H9 (cell line): ENCODE measurements around the gene PRKAG2. TPM values are rescaled to one million over a fixed set of nuclear protein-coding genes. Genes with fewer than 3 reads are reported as not detected.

ENCODE experiments used
- DNase-seq: peaks from one replicate; pipeline ENCODE4 v3.0.0-alpha.2; 2017
- H2AFZ ChIP-seq: one replicate; pipeline ENCODE4 v1.6.1; 2013; ENCODE audit warnings: mild to moderate bottlenecking, low read length, control low read depth, moderate library complexity
- H2AK5ac ChIP-seq: 2 replicates; pipeline ENCODE4 v1.6.1; 2013; ENCODE audit warnings: low read length, control low read depth, mixed read lengths; ENCODE audit not compliant: insufficient read length
- H2BK120ac ChIP-seq: one replicate; pipeline ENCODE4 v1.6.1; 2013; ENCODE audit warnings: low read depth, mild to moderate bottlenecking, low read length, control low read depth, inconsistent platforms; ENCODE audit not compliant: poor library complexity, severe bottlenecking
- H2BK12ac ChIP-seq: 2 replicates; pipeline ENCODE4 v1.6.1; 2013; ENCODE audit warnings: low read length, control low read depth, mixed read lengths, low read depth; ENCODE audit not compliant: insufficient read length
- H2BK15ac ChIP-seq: 2 replicates; pipeline ENCODE4 v1.6.1; 2013; ENCODE audit warnings: low read depth, low read length, control low read depth
- H2BK20ac ChIP-seq: one replicate; pipeline ENCODE4 v1.6.1; 2013; ENCODE audit warnings: low read depth, mild to moderate bottlenecking, low read length, control low read depth, inconsistent platforms; ENCODE audit not compliant: poor library complexity, severe bottlenecking
- H2BK5ac ChIP-seq: 2 replicates; pipeline ENCODE4 v1.6.1; 2013; ENCODE audit warnings: low read length, control low read depth, mixed read lengths; ENCODE audit not compliant: insufficient read length
- H3K14ac ChIP-seq: 2 replicates; pipeline ENCODE4 v1.6.1; 2013; ENCODE audit warnings: low read length, control low read depth; ENCODE audit not compliant: insufficient read depth
- H3K18ac ChIP-seq: 2 replicates; pipeline ENCODE4 v1.6.1; 2013; ENCODE audit warnings: low read depth, mild to moderate bottlenecking, mixed read lengths, low read length, control low read depth; ENCODE audit not compliant: insufficient read length
- H3K23ac ChIP-seq: 2 replicates; pipeline ENCODE4 v1.6.1; 2013; ENCODE audit warnings: low read length, control low read depth, mixed read lengths, low read depth; ENCODE audit not compliant: insufficient read length
- H3K23me2 ChIP-seq: 2 replicates; pipeline ENCODE4 v1.6.1; 2013; ENCODE audit warnings: low read depth, mild to moderate bottlenecking, mixed read lengths, low read length, control low read depth; ENCODE audit not compliant: insufficient read length, poor library complexity, severe bottlenecking
- H3K27ac ChIP-seq: 2 replicates; pipeline ENCODE4 v1.5.1; 2013; ENCODE audit warnings: low read length, control low read depth, mixed read lengths, low read depth; ENCODE audit not compliant: insufficient read length
- H3K27me3 ChIP-seq: 2 replicates; pipeline ENCODE4 v1.6.1; 2013; ENCODE audit warnings: low read length, control low read depth, inconsistent platforms; ENCODE audit not compliant: insufficient read depth
- H3K4ac ChIP-seq: 2 replicates; pipeline ENCODE4 v1.6.1; 2013; ENCODE audit warnings: low read depth, mild to moderate bottlenecking, control low read depth, inconsistent platforms, low read length, moderate library complexity
- H3K4me1 ChIP-seq: 2 replicates; pipeline ENCODE4 v1.6.1; 2013; ENCODE audit warnings: low read length, control low read depth, inconsistent platforms; ENCODE audit not compliant: insufficient read depth
- H3K4me2 ChIP-seq: 2 replicates; pipeline ENCODE4 v1.6.1; 2013; ENCODE audit warnings: low read length, control low read depth, mixed read lengths; ENCODE audit not compliant: insufficient read length, insufficient read depth
- H3K56ac ChIP-seq: 2 replicates; pipeline ENCODE4 v1.6.1; 2013; ENCODE audit warnings: low read depth, mild to moderate bottlenecking, mixed read lengths, low read length, control low read depth; ENCODE audit not compliant: insufficient read length
- H3K79me1 ChIP-seq: 2 replicates; pipeline ENCODE4 v1.6.1; 2013; ENCODE audit warnings: low read depth, mild to moderate bottlenecking, moderate library complexity, low read length, control low read depth, inconsistent platforms; ENCODE audit not compliant: insufficient read depth, poor library complexity, severe bottlenecking
- H3K79me2 ChIP-seq: 2 replicates; pipeline ENCODE4 v1.6.1; 2013; ENCODE audit warnings: low read length, control low read depth, inconsistent platforms; ENCODE audit not compliant: insufficient read depth
- H3K9ac ChIP-seq: 2 replicates; pipeline ENCODE4 v1.6.1; 2013; ENCODE audit warnings: low read length, control low read depth, mixed read lengths; ENCODE audit not compliant: insufficient read length; ENCODE audit errors: extremely low read depth
- H3K9me3 ChIP-seq: one replicate; pipeline ENCODE4 v1.6.1; 2013; ENCODE audit warnings: low read depth, low read length, inconsistent platforms; ENCODE audit not compliant: control insufficient read depth
- H3T11ph ChIP-seq: one replicate; pipeline ENCODE4 v1.6.1; 2013; ENCODE audit warnings: mild to moderate bottlenecking, low read length, control low read depth, inconsistent platforms
- H4K20me1 ChIP-seq: one replicate; pipeline ENCODE4 v1.6.1; 2013; ENCODE audit not compliant: control insufficient read depth, insufficient read length, insufficient read depth
- H4K5ac ChIP-seq: 2 replicates; pipeline ENCODE4 v1.6.1; 2013; ENCODE audit warnings: low read depth, mild to moderate bottlenecking, mixed read lengths, low read length, control low read depth; ENCODE audit not compliant: insufficient read length
- H4K8ac ChIP-seq: replicated peaks from 2 replicates; pipeline ENCODE4 v1.6.1; 2013; ENCODE audit warnings: low read length, control low read depth, mixed read lengths, low read depth; ENCODE audit not compliant: insufficient read length
- H4K91ac ChIP-seq: 2 replicates; pipeline ENCODE4 v1.6.1; 2013; ENCODE audit warnings: low read depth, mild to moderate bottlenecking, moderate library complexity, mixed read lengths, low read length, control low read depth; ENCODE audit not compliant: insufficient read length
- H3K27ac Mint-ChIP-seq, 3 experiments: 2 replicates in 2 of 3; 3 replicates in 1 of 3; pipeline ENCODE4 v1.8.0; 2020 to 2021; ENCODE audit warnings: mixed read lengths in 3 of 3, mild to moderate bottlenecking in 1 of 3, moderate library complexity in 1 of 3
- H3K27me3 Mint-ChIP-seq: 2 replicates; pipeline ENCODE4 v1.8.0; 2021; ENCODE audit warnings: low read depth, mild to moderate bottlenecking, moderate library complexity, mixed read lengths
- H3K36me3 Mint-ChIP-seq, 3 experiments: 2 replicates in 2 of 3; 3 replicates in 1 of 3; pipeline ENCODE4 v1.8.0; 2020 to 2021; ENCODE audit warnings: low read depth in 3 of 3, mixed read lengths in 3 of 3; ENCODE audit not compliant: insufficient read depth in 1 of 3
- H3K4me1 Mint-ChIP-seq, 2 experiments: 2 replicates each; pipeline ENCODE4 v1.8.0; 2020; ENCODE audit warnings: mixed read lengths in 2 of 2
- H3K4me3 Mint-ChIP-seq, 2 experiments: 2 replicates in 1 of 2; 3 replicates in 1 of 2; pipeline ENCODE4 v1.8.0; 2020 to 2021; ENCODE audit warnings: mild to moderate bottlenecking in 2 of 2, mixed read lengths in 2 of 2, moderate library complexity in 1 of 2
- H3K9me3 Mint-ChIP-seq, 2 experiments: 2 replicates in 1 of 2; 3 replicates in 1 of 2; pipeline ENCODE4 v1.8.0; 2020; ENCODE audit warnings: mild to moderate bottlenecking in 2 of 2, mixed read lengths in 2 of 2, moderate library complexity in 1 of 2
- CTCF ChIP-seq: fragments of 200-600 bp; sonication (generic); conservative IDR thresholded peaks from 3 replicates; pipeline ENCODE4 v1.8.0; 2021; ENCODE audit warnings: antibody characterized with exemption, mild to moderate bottlenecking
- WGBS: extraction: QIAGEN DNeasy Blood & Tissue Kit; methylation state at CpG from one replicate; pipeline ENCODE4 v1.1.7; 2013; ENCODE audit warnings: missing lambda C conversion rate, low lambda C conversion rate, mixed read lengths; ENCODE audit not compliant: insufficient read length; ENCODE audit errors: extremely low coverage; 5-methylcytosine and 5-hydroxymethylcytosine counted together
- total RNA-seq: library from RNA; stranded (reverse); gene quantifications from 2 replicates; pipeline ENCODE4 v1.2.1, GENCODE V29; 2021

Gene PRKAG2
- total RNA-seq, 1 experiment from 2014 or later: 11.8 TPM

- peaks cover 0 to 2% of the 10 kb centered on the region in 2 experiments; a peak in 1 of 4 replicates for H3K4me1 Mint-ChIP-seq
- H3K36me3 Mint-ChIP-seq: no peaks in the 10 kb centered on the region
- H3K27me3 Mint-ChIP-seq: peaks cover 7% of the 10 kb centered on the region
- H3K4me2 ChIP-seq: no peak overlapping the region
- no peak for TF ChIP-seq CTCF
- no peak overlapping the region for H3K9ac ChIP-seq
- H3K27me3 ChIP-seq: no peaks in the 10 kb centered on the region
- H2BK120ac ChIP-seq: no peak overlapping the region
- no peaks in the 10 kb centered on the region for H4K20me1 ChIP-seq
- H3T11ph ChIP-seq: no peak overlapping the region
- H3K4me1 ChIP-seq: no peaks in the 10 kb centered on the region
- H3K9me3 ChIP-seq: no peaks in the 10 kb centered on the region
- no peak overlapping the region for H2AK5ac ChIP-seq
- H3K27ac ChIP-seq: no peak overlapping the region
- no peak for DNase-seq
- WGBS: no CpG with 5 or more reads among the region's 6 CpGs
- no peak overlapping the region for H3K18ac ChIP-seq
- no peak overlapping the region for H3K14ac ChIP-seq
- H2BK15ac ChIP-seq: no peak overlapping the region
- H4K91ac ChIP-seq: no peak overlapping the region
- no peak overlapping the region for H2BK20ac ChIP-seq
- H2AFZ ChIP-seq: no peak overlapping the region
- H4K8ac ChIP-seq: no peak overlapping the region
- no peak overlapping the region for H3K4ac ChIP-seq
- no peak overlapping the region for H3K27ac Mint-ChIP-seq
- no peak overlapping the region for H3K56ac ChIP-seq
- no peak overlapping the region for H4K5ac ChIP-seq
- no peaks in the 10 kb centered on the region; a peak in 1 of 5 replicates for H3K9me3 Mint-ChIP-seq
- H3K23me2 ChIP-seq: no peaks in the 10 kb centered on the region
- H3K4me3 Mint-ChIP-seq: no peak overlapping the region
- no peaks in the 10 kb centered on the region for H3K79me2 ChIP-seq
- H2BK12ac ChIP-seq: no peak overlapping the region
- H3K79me1 ChIP-seq: no peaks in the 10 kb centered on the region
- H3K23ac ChIP-seq: no peak overlapping the region
- H2BK5ac ChIP-seq: no peak overlapping the region
Measured at GRCh38 chr7:151805191-151805590, 71.7 kb downstream of the PRKAG2 start.
